Cerebellar nuclear complex (tissue), 1 donor: ENCODE data around the gene SLCO4C1.

Experiments used
- DNase-seq, 2 experiments: peaks; one replicate each; lab custom pipeline; 2025; lab: John Stamatoyannopoulos, UW

Gene SLCO4C1

DNA sequence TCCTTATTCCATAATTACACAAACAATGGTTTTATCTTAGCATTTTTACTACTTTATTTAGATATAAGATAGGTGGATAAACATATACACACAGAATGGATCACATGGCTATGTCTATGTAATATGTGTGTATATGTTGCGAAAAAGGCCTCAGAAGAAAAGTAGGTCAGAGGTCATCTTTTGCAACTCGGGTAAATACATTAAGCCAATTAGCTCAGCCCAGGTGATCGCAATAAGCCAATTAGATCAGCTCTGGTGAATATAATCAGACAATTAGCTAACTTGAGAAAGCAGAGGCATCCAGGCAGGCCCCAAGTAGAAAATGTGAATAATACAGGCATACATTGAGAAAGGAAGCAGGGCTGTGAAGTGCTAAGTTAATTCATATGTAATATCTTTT is 24.3 kb downstream of the SLCO4C1 start:
- DNase-seq, result no peak

GRCh38 chr5:102270036-102270435 is 26.0 kb downstream of the SLCO4C1 start:
- DNase-seq, result no peak

DNA sequence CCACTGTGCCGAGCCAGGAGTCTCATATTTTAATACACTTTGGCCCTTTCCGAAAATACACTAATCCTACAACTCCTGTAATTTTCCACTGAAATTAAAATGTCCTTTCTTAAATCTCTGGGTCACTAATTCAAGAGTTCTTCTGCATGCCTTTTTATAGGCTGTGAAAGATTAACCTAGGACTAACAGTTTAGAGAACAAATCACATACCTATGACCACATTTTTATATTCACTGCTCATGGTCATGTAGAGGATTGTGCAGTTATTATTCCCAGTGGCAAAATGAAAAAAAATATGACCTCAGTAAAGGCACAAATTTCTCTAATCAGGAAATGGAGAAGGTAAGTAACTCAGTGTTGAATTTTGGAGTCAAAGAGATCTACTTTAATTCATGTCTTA is 33.4 kb downstream of the SLCO4C1 start:
- DNase-seq, result no peak

DNA sequence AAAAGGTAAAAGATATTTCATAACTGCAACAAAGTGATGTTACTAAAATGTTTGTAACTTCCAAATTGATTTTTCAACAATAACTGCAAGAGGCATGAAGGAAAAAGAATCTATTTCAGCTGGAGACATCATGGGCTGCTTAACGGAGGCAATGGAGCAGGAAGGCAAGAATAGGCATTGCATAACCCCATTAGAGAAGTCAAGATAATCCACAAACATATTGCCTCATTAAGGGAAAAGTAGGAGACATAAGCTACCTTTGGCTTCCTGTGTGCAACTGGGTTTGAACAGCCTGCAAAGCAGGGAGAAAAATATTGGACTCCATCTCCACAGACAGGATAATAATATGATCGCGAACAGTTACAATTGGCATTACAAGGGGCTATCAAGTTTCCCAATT is 46.7 kb downstream of the SLCO4C1 start:
- no peak for DNase-seq

DNA sequence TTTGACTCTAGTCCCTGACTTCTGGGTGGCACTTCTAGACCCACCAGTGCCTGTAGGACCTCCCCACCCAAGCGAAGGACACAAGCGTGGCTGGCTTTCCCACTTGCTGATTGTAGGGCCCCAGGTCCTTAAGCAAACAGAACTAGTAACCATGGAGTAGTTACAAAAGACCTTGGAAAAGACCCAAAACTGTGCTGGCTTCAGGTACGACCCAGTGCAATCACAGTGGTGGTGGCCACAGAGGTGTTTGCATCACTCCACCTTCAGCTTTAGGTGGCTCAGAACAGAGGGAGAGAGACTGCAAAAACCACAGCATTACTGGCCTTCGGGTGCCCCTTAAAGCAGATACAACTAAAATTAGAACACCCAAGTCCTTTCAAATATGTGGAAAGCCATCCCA is 52.9 kb downstream of the SLCO4C1 start:
- no peak for DNase-seq

- no peak for DNase-seq
Observed at GRCh38 chr5:102241809-102242421, 54.2 kb downstream of the SLCO4C1 start.

DNA sequence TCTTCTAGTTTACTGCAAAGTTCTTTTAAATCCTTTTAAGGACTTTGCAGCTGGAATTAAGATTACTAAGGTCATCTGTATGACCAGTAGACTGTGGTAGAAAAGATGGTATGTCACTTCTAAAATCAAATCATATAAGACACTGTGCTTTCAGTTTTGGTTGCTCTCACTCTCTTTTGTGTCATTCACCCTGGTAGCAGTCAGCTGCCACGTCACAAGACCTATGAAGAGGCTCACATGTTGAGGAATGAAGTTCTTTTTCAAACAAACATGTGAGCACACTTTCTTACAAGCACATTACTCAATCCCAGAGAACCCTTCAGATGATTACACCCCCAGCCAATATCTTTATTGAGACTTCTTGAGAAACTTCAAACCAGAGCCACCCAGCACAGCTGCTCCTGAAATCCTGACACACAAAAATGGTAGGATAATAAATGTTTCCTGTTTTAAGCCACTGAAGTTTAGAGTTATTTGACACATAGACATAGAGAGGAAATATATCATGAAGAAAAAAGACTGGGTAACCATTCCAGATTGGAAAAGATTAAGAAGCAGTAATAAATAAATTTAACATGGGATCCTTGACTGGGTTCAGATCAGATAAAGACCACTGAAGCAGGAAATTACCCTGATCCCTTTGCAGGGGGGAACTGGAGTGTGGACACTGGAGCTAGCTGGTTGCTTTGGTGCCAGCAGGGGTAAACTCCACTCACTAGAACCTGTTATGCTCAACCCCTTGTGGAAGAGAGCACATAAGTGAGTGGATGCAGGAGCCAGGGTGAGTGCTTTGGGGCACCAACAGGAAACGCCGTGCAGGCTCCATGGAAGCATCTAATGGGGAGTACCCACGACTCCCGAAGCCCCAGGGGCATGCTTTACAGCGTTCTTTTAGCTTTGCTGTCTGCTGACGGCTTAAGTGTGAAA is 64.1 kb downstream of the SLCO4C1 start:
- no peak for DNase-seq

GRCh38 chr5:102229685-102230084 is 66.4 kb downstream of the SLCO4C1 start:
- DNase-seq, result no peak

- DNase-seq, result no peak
Observed at GRCh38 chr5:102226321-102226720, 69.8 kb downstream of the SLCO4C1 start.

GRCh38 chr5:102223542-102224477 is 72.3 kb downstream of the SLCO4C1 start:
- DNase-seq, result no peak

- no peak for DNase-seq
Observed at GRCh38 chr5:102222772-102223171, 73.3 kb downstream of the SLCO4C1 start.

DNA sequence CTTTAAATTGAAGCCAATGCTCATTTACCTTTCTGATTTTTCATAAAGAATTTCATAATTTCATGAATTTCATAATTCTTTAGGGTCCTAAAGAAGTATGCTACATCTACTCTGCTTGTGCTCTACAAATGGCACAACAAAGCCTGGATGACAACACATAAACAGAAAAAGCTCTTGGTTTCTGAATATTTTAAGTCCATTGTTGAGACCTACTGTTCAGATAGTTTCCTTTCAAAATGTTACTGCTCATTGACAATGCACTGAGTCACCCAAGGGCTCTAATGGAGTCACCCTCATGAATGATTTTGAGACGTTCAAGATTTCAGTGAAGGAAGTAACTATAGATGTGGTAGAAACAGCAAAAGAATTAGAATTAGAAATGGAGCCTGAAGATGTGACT is 74.1 kb downstream of the SLCO4C1 start:
- no peak for DNase-seq

- no peak for DNase-seq
Observed at GRCh38 chr5:102218159-102218558, 77.9 kb downstream of the SLCO4C1 start.

- DNase-seq, result no peak
Observed at GRCh38 chr5:102216678-102217077, 79.4 kb downstream of the SLCO4C1 start.

DNA sequence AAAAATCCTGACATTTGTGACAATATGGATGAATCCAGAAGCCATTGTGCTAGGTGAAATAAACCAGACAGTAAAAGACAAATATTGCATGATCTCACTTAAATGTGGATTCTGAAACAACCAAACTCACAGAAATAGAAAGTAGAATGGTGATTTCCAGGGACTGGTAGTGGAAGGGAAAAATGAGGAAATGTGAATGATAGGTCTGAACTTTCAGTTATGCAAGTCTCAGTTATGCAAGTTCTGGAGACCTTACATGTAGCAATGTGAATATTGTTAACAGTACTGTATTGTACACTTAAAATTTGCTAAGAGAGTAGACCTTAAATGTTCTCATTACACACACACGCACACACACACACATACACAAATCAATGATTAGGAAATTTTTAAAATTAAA is 84.9 kb downstream of the SLCO4C1 start:
- no peak for DNase-seq

GRCh38 chr5:102200861-102201260 is 95.2 kb downstream of the SLCO4C1 start:
- DNase-seq, result no peak

- no peak for DNase-seq
Observed at GRCh38 chr5:102196481-102196880, 99.6 kb downstream of the SLCO4C1 start.
